ENCODE measurements around the gene CATSPER3. TPM values are rescaled to one million over a fixed set of nuclear protein-coding genes. Genes with fewer than 3 reads are reported as not detected.

The CATSPER3 gene
- total RNA-seq, 1 donor from 2014 or later, result not detected

- TF ChIP-seq CTCF (conservative IDR thresholded peaks at IDR 0.05; ENCODE audit: low read depth, low read length), result no peak
- no peak overlapping the region for H3K4me3 ChIP-seq (ENCODE audit: low read depth, low read length)
- no peak for DNase-seq (ENCODE audit: low read depth)
These were observed 18.4 kb upstream of the CATSPER3 start for GRCh38 chr5:134949316-134949715.

- no peak overlapping the region for H3K4me3 ChIP-seq (ENCODE audit: low read depth, low read length)
- no peak for DNase-seq (ENCODE audit: low read depth)
- no peak for TF ChIP-seq CTCF (conservative IDR thresholded peaks at IDR 0.05; ENCODE audit: low read depth, low read length)
These were observed 9.6 kb upstream of the CATSPER3 start for GRCh38 chr5:134957920-134958608.

GRCh38 chr5:134958755-134959154 is 9.0 kb upstream of the CATSPER3 start:
- no peak for TF ChIP-seq CTCF (conservative IDR thresholded peaks at IDR 0.05; ENCODE audit: low read depth, low read length)

GRCh38 chr5:134963098-134963497 is 4.6 kb upstream of the CATSPER3 start:
- no peak overlapping the region for H3K4me3 ChIP-seq (ENCODE audit: low read depth, low read length)
- TF ChIP-seq CTCF (conservative IDR thresholded peaks at IDR 0.05; ENCODE audit: low read depth, low read length), result no peak
- DNase-seq (ENCODE audit: low read depth), result no peak

More at GRCh38 chr5:134958755-134959154, 9.0 kb upstream of the CATSPER3 start:
- H3K4me3 ChIP-seq (ENCODE audit: low read depth, low read length), result no peak overlapping the region
- DNase-seq (ENCODE audit: low read depth), result no peak

GRCh38 chr5:134964359-134965270 is 3.1 kb upstream of the CATSPER3 start:
- no peak for TF ChIP-seq CTCF (conservative IDR thresholded peaks at IDR 0.05; ENCODE audit: low read depth, low read length)
- no peak for DNase-seq (ENCODE audit: low read depth)
- H3K4me3 ChIP-seq (ENCODE audit: low read depth, low read length), result no peak overlapping the region

- DNase-seq (ENCODE audit: low read depth), result no peak
- no peak overlapping the region for H3K4me3 ChIP-seq (ENCODE audit: low read depth, low read length)
- no peak for TF ChIP-seq CTCF (conservative IDR thresholded peaks at IDR 0.05; ENCODE audit: low read depth, low read length)
These were observed 2.4 kb upstream of the CATSPER3 start for GRCh38 chr5:134965271-134965825.
